Skeletal muscle tissue (tissue), 4 donors: Measurements from ENCODE around the gene MRPL10. TPM values are rescaled to one million over a fixed set of nuclear protein-coding genes. Genes with fewer than 3 reads are reported as not detected.

Experiments
- H3K27ac ChIP-seq: one replicate; pipeline ENCODE4 v1.7.0; 2013; ENCODE audit warnings: mild to moderate bottlenecking, low read depth, low read length, inconsistent platforms
- H3K27me3 ChIP-seq, 3 donors: one replicate each; pipeline ENCODE4 v1.7.0; 2013; ENCODE audit warnings: low read length in 3 of 3; ENCODE audit not compliant: control insufficient read depth in 3 of 3, insufficient read depth in 3 of 3
- H3K36me3 ChIP-seq, 3 donors: one replicate each; pipeline ENCODE4 v1.7.0; 2013; ENCODE audit warnings: low read length in 3 of 3; ENCODE audit not compliant: control insufficient read depth in 3 of 3, insufficient read depth in 3 of 3
- H3K4me1 ChIP-seq, 3 donors: one replicate each; pipeline ENCODE4 v1.7.0; 2013; ENCODE audit warnings: low read length in 3 of 3, mild to moderate bottlenecking in 3 of 3; ENCODE audit not compliant: control insufficient read depth in 3 of 3, insufficient read depth in 3 of 3
- H3K4me3 ChIP-seq, 3 donors: one replicate each; pipeline ENCODE4 v1.7.0; 2013; ENCODE audit warnings: low read length in 3 of 3
- H3K9ac ChIP-seq, 3 donors: one replicate each; pipeline ENCODE4 v1.7.0; 2013; ENCODE audit warnings: low read length in 3 of 3, mild to moderate bottlenecking in 3 of 3, moderate library complexity in 2 of 3, low read depth in 1 of 3
- H3K9me3 ChIP-seq, 3 donors: one replicate each; pipeline ENCODE4 v1.7.0; 2013; ENCODE audit warnings: low read length in 3 of 3; ENCODE audit not compliant: control insufficient read depth in 3 of 3
- total RNA-seq: library from RNA; depleted of rRNA; stranded (reverse); fragments of >200 nt; gene quantifications from one replicate; pipeline ENCODE4 v1.2.3, GENCODE V29; 2014
- donor health status: Osteomylitis.

The MRPL10 gene
- total RNA-seq, 1 donor from 2014 or later = 19.8 TPM

GRCh38 chr17:47860386-47860785 is 29.0 kb upstream of the MRPL10 start:
- H3K27ac ChIP-seq = no peak overlapping the region
- H3K9ac ChIP-seq = no peak overlapping the region
- no peak overlapping the region for H3K4me3 ChIP-seq
- no peaks in the 10 kb centered on the region for H3K4me1 ChIP-seq
- H3K36me3 ChIP-seq = no peaks in the 10 kb centered on the region
- peaks cover 30 to 53% (median 48%) of the 10 kb centered on the region in 3 donors for H3K27me3 ChIP-seq
- H3K9me3 ChIP-seq = no peaks in the 10 kb centered on the region

- Histone ChIP-seq H3K4me3 (no peak overlapping the region), H3K27me3 (peaks cover 54 to 70% (median 65%) of the 10 kb centered on the region in 3 donors), H3K4me1 (no peaks in the 10 kb centered on the region), H3K9me3 (no peaks in the 10 kb centered on the region), H3K9ac (no peak overlapping the region), H3K36me3 (no peaks in the 10 kb centered on the region), H3K27ac (no peak overlapping the region)
Observed at GRCh38 chr17:47857551-47858455, 26.5 kb upstream of the MRPL10 start.

GRCh38 chr17:47856830-47857229 is 25.5 kb upstream of the MRPL10 start:
- H3K9ac ChIP-seq = no peak overlapping the region
- H3K4me1 ChIP-seq = peaks cover 0 to 8% (median under 1%) of the 10 kb centered on the region in 3 donors
- no peaks in the 10 kb centered on the region for H3K36me3 ChIP-seq
- no peaks in the 10 kb centered on the region for H3K9me3 ChIP-seq
- no peak overlapping the region for H3K4me3 ChIP-seq
- H3K27ac ChIP-seq = no peak overlapping the region
- H3K27me3 ChIP-seq = peaks cover 63 to 78% (median 75%) of the 10 kb centered on the region in 3 donors

GRCh38 chr17:47855737-47856136 is 24.4 kb upstream of the MRPL10 start:
- H3K9ac ChIP-seq = no peak overlapping the region
- no peak overlapping the region for H3K27ac ChIP-seq
- H3K4me1 ChIP-seq = peaks cover 3 to 11% (median 5%) of the 10 kb centered on the region in 3 donors
- no peaks in the 10 kb centered on the region for H3K9me3 ChIP-seq
- no peak overlapping the region for H3K4me3 ChIP-seq
- H3K36me3 ChIP-seq = no peaks in the 10 kb centered on the region
- peaks cover 67 to 80% (median 79%) of the 10 kb centered on the region in 3 donors for H3K27me3 ChIP-seq

GRCh38 chr17:47853616-47854015 is 22.3 kb upstream of the MRPL10 start:
- H3K36me3 ChIP-seq = no peaks in the 10 kb centered on the region
- no peaks in the 10 kb centered on the region for H3K9me3 ChIP-seq
- no peak overlapping the region for H3K4me3 ChIP-seq
- no peak overlapping the region for H3K27ac ChIP-seq
- H3K27me3 ChIP-seq = peaks cover 78 to 93% (median 81%) of the 10 kb centered on the region in 3 donors
- peaks cover 3 to 16% (median 7%) of the 10 kb centered on the region in 3 donors for H3K4me1 ChIP-seq
- no peak overlapping the region for H3K9ac ChIP-seq

- Histone ChIP-seq H3K4me1 (peaks cover 3 to 16% (median 7%) of the 10 kb centered on the region in 3 donors), H3K9ac (no peak overlapping the region), H3K36me3 (no peaks in the 10 kb centered on the region), H3K9me3 (no peaks in the 10 kb centered on the region), H3K27me3 (peaks cover 87 to 97% (median 89%) of the 10 kb centered on the region in 3 donors), H3K27ac (no peak overlapping the region), H3K4me3 (no peak overlapping the region)
Observed at GRCh38 chr17:47852113-47852949, 21.0 kb upstream of the MRPL10 start.

- Histone ChIP-seq H3K4me1 (peaks cover 3 to 20% (median 7%) of the 10 kb centered on the region in 3 donors), H3K36me3 (no peaks in the 10 kb centered on the region), H3K27me3 (peaks cover 87 to 97% (median 90%) of the 10 kb centered on the region in 3 donors), H3K9ac (no peak overlapping the region), H3K4me3 (no peak overlapping the region), H3K27ac (no peak overlapping the region), H3K9me3 (no peaks in the 10 kb centered on the region)
Observed at GRCh38 chr17:47851764-47852112, 20.4 kb upstream of the MRPL10 start.

GRCh38 chr17:47850692-47851573 is 19.6 kb upstream of the MRPL10 start, which contains the start of gene SP6:
TSS of gene SP6 (minus strand) at chr17:47851163. CDS start at chr17:47848429, 2,734 bp downstream.
- H3K27ac ChIP-seq = no peak within 1 kb of the TSS
- peaks cover 3 to 20% (median 7%) of the 10 kb centered on the region in 3 donors for H3K4me1 ChIP-seq
- H3K4me3 ChIP-seq = peak within 1 kb of the TSS; percentile 20 to 48 (median 41)
- H3K9ac ChIP-seq = peak within 1 kb of the TSS in 2 of 3 donors; percentile 5 to 16
- H3K36me3 ChIP-seq = no peaks in the 10 kb centered on the region
- H3K27me3 ChIP-seq = peaks cover 90 to 97% (median 90%) of the 10 kb centered on the region in 3 donors
- no peaks in the 10 kb centered on the region for H3K9me3 ChIP-seq

- peaks cover 88 to 97% (median 90%) of the 10 kb centered on the region in 3 donors for H3K27me3 ChIP-seq
- H3K4me3 ChIP-seq = peak overlapping the region in 2 of 3 donors; percentile 41 to 48
- no peaks in the 10 kb centered on the region for H3K36me3 ChIP-seq
- peaks cover 3 to 20% (median 7%) of the 10 kb centered on the region in 3 donors for H3K4me1 ChIP-seq
- no peaks in the 10 kb centered on the region for H3K9me3 ChIP-seq
- no peak overlapping the region for H3K27ac ChIP-seq
- H3K9ac ChIP-seq = peak overlapping the region in 1 of 3 donors; percentile 5
Observed at GRCh38 chr17:47850373-47850691, 19.0 kb upstream of the MRPL10 start.
